Astrocyte (in vitro differentiated cells and primary cell): ENCODE data around the gene AATF.

ENCODE experiments used
- CTCF ChIP-seq: IDR thresholded peaks from 2 replicates; pipeline ENCODE4 v1.5.1; 2011; ENCODE audit warnings: low read depth, mild to moderate bottlenecking, inconsistent platforms, low read length, moderate library complexity; ENCODE audit not compliant: insufficient read depth
- EZH2 ChIP-seq: IDR thresholded peaks from 2 replicates; pipeline ENCODE4 v1.6.1; 2012; ENCODE audit warnings: mild to moderate bottlenecking, low read length, inconsistent platforms; ENCODE audit not compliant: insufficient read depth

DNA sequence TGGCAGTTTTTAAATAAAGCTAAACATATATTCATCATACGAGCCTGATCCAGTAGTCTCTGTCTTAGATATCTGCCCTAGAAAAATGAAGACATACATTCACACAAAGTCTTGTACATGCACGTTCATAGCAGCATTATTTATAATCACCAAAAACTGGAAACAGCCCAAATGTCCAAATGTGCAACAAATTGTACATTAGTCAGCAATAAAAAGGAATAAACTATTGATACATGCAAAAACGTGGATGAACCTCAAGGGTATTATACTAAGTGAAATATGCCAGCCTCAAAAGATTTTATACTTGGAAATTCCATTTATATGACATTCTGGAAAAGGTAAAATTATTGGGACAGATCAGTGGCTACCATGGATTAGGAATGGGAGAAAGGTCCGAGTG lies 22.8 kb downstream of the AATF start:
- TF ChIP-seq CTCF (no peak), EZH2 (no peak)
